Left kidney (tissue), 2 donors: Measurements from ENCODE around the gene NDUFA11. TPM values are rescaled to one million over a fixed set of nuclear protein-coding genes. Genes with fewer than 3 reads are reported as not detected.
"Not testable (repeated sequence)": the region's sequence is repeated elsewhere in the genome, so short reads cannot be mapped to it uniquely, and the experiment has no call there.

ENCODE experiments used
- DNase-seq: peaks from one replicate; pipeline ENCODE4 v3.0.0-alpha.2; 2013
- polyA plus RNA-seq: library from polyadenylated mRNA; unstranded; fragments of 120-200 nt; gene quantifications from one replicate; pipeline ENCODE4 v1.2.1, GENCODE V29; 2013; ENCODE audit not compliant: insufficient read length

Gene NDUFA11
- polyA plus RNA-seq, 1 donor: 120 TPM

GRCh38 chr19:5864725-5865486 lies 38.7 kb downstream of the NDUFA11 start:
- no peak for DNase-seq

GRCh38 chr19:5864013-5864720 lies 39.4 kb downstream of the NDUFA11 start:
- no peak for DNase-seq

DNA sequence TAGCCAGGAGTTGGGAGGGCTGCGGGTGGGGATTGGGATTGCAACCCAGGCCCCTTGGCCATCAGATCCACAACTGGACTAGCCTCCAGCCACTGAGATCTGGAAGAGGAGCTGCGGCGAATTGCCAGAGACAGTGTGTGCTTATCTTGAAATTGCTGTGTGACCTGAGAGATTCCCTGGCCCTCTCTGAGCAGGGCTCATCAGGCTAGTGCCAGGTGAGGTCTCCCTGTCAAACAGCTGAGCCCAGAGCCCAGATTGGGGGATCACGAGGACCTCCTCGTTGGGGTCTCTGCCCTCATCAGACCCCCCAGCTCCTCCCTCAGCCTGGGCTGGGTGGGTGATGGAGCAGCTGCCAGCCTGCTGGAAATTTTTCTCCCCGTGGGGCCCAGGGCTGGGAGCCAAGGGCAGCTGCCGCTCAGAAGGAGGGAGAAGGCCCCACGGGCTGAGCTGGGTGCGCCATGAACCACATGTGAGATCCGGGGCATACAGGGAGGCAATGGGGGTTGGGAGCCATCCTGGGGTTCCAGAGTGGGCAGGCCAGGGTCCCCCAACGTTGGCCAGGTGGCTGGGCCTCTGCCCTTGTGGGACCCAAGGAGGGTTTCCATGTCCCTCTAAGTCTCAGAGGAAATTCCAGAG lies 40.4 kb downstream of the NDUFA11 start:
- no peak for DNase-seq

DNA sequence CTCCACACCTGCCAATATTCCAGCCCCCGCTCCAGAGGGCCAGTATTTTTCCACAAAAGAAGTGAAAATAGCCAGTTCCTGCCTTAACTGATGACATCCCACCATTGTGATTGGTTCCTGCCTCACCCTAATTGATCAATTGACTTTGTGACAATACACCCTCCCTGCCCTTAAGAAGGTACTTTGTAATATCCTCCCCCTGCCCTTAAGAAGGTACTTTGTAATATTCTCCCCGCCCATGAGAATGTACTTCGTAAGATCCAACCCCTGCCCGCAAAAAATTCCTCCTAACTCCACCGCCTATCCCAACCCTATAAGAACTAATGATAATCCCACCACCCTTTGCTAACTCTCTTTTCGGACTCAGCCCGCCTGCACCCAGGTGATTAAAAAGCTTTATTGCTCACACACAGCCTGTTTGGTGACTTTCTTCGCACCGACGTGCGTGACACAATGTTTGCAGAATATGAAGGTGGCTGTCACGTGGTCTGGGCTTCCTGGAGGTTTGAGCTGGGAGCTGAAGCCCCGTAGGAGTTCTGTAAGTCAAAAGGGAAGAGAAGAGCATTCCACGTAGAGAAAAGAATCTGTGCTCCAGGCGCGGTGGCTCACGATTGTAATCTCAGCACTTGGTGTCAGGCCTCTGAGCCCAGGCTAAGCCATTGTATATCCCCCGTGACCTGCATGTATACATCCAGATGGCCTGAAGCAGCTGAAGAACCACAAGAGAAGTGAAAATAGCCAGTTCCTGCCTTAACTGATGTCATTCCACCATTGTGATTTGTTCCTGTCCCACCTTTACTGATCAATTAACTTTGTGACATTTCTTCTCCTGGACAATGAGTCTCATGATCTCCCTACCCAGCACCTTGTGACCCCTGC lies 46.1 kb downstream of the NDUFA11 start:
- DNase-seq: no peak

GRCh38 chr19:5855151-5855550 lies 48.4 kb downstream of the NDUFA11 start:
- DNase-seq: not testable (repeated sequence)

DNA sequence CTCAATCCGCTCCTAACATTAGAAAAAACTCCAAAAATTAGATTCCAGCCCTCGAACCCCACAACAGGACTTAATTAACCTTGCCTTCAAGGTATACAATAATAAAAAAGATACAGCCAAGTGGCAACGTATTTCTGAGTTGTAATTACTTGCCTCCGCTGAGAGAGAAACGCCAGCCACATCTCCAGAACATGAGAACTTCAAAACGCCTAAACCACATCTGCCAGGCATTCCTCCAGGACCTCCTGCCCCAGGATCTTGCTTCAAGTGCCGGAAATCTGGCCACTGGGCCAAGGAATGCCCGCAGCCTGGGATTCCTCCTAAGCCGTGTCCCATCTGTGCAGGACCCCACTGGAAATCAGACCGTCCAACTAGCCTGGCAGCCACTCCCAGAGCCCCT lies 49.5 kb downstream of the NDUFA11 start:
- not testable (repeated sequence) for DNase-seq

GRCh38 chr19:5851302-5851701 lies 52.3 kb downstream of the NDUFA11 start, which contains the start of gene FUT3:
Gene FUT3, minus strand, starts transcription at chr19:5851449.
- no peak for DNase-seq

DNA sequence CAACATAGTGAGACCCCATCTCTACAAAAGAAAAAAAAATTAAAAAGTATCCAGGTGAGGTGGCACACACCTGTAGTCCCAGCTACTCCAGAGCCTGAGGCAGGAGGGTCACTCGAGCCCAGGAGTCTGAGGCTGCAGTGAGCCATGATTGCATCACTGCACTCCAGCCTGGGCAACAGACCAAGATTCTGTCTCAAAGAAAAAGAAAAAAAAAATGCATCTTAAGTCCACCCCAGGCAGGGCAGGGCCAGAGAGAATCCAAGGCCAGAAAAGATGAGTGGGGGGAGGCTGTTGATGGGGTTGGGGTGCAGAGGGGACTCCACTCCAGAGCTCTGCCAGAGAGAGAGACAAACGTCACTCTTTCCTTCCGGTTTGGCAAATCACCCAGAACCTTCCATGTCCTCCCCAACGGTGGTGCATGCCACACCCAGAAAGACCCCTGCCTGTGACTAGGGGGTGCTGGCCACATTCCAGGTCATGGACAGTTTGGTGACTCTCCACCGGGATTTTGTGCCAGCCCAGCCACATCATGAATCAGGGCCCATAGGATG lies 52.8 kb downstream of the NDUFA11 start:
- DNase-seq: no peak

GRCh38 chr19:5850189-5850588 lies 53.4 kb downstream of the NDUFA11 start:
- no peak for DNase-seq

- not testable (repeated sequence) for DNase-seq
These were observed 55.0 kb downstream of the NDUFA11 start for GRCh38 chr19:5848621-5849020.

- not testable (repeated sequence) for DNase-seq
These were observed 55.7 kb downstream of the NDUFA11 start for GRCh38 chr19:5847846-5848245.

Other genes with a start within 250 kb of the NDUFA11 start
- gene MICOS13, start 223.3 kb downstream of the NDUFA11 start, polyA plus RNA-seq: 28.9 TPM
- gene HSD11B1L, start 222.8 kb downstream of the NDUFA11 start, polyA plus RNA-seq: 8.9 TPM
- gene RPL36, start 213.5 kb downstream of the NDUFA11 start, polyA plus RNA-seq: 513 TPM
- 50.7 TPM for gene LONP1, start 183.6 kb downstream of the NDUFA11 start, polyA plus RNA-seq
- gene CATSPERD, start 183.2 kb downstream of the NDUFA11 start, polyA plus RNA-seq: not detected
- 2.8 TPM for gene PRR22, start 119.0 kb downstream of the NDUFA11 start, polyA plus RNA-seq
- 26.2 TPM for gene DUS3L, start 112.6 kb downstream of the NDUFA11 start, polyA plus RNA-seq
- gene NRTN, start 98.7 kb downstream of the NDUFA11 start, polyA plus RNA-seq: 2.6 TPM
- gene FUT6, start 64.1 kb downstream of the NDUFA11 start, polyA plus RNA-seq: 13.4 TPM
- 1.2 TPM for gene FUT3, start 52.3 kb downstream of the NDUFA11 start, polyA plus RNA-seq
- gene FUT5, start 33.2 kb downstream of the NDUFA11 start, polyA plus RNA-seq: not detected
- gene VMAC, start 1.1 kb upstream of the NDUFA11 start, polyA plus RNA-seq: 8.7 TPM
- 21.8 TPM for gene CAPS, start 10.5 kb upstream of the NDUFA11 start, polyA plus RNA-seq
- gene RANBP3, start 74.3 kb upstream of the NDUFA11 start, polyA plus RNA-seq: 72.2 TPM
- 9.2 TPM for gene RFX2, start 206.7 kb upstream of the NDUFA11 start, polyA plus RNA-seq
- 4.1 TPM for gene ACSBG2, start 231.9 kb upstream of the NDUFA11 start, polyA plus RNA-seq